Measurements from ENCODE around the gene CLRN3. TPM values are rescaled to one million over a fixed set of nuclear protein-coding genes. Genes with fewer than 3 reads are reported as not detected.
A peak's percentile ranks its signal among the peaks of the same experiment; 100 is the strongest.

The CLRN3 gene
- total RNA-seq, 4 donors from 2014 or later, result 35.2 to 167 (median 77.1) TPM

- H3K4me3 ChIP-seq, result no peak overlapping the region
- 94 to 97% methylated on average over 6 to 11 of the region's 11 CpGs for WGBS, 2 donors (ENCODE audit: low coverage in 1 of 2)
- H3K4me1 ChIP-seq, result peaks cover 0 to 38% (median 0%) of the 10 kb centered on the region in 4 donors
- H3K36me3 ChIP-seq, result no peaks in the 10 kb centered on the region
- H3K27me3 ChIP-seq, result no peaks in the 10 kb centered on the region
- TF ChIP-seq EP300 (IDR thresholded peaks at IDR 0.05; ENCODE audit: low read depth) (no peak), POLR2AphosphoS5 (IDR thresholded peaks at IDR 0.05) (no peak), POLR2A (IDR thresholded peaks at IDR 0.05) (no peak)
- TF ChIP-seq, protein P1, sequence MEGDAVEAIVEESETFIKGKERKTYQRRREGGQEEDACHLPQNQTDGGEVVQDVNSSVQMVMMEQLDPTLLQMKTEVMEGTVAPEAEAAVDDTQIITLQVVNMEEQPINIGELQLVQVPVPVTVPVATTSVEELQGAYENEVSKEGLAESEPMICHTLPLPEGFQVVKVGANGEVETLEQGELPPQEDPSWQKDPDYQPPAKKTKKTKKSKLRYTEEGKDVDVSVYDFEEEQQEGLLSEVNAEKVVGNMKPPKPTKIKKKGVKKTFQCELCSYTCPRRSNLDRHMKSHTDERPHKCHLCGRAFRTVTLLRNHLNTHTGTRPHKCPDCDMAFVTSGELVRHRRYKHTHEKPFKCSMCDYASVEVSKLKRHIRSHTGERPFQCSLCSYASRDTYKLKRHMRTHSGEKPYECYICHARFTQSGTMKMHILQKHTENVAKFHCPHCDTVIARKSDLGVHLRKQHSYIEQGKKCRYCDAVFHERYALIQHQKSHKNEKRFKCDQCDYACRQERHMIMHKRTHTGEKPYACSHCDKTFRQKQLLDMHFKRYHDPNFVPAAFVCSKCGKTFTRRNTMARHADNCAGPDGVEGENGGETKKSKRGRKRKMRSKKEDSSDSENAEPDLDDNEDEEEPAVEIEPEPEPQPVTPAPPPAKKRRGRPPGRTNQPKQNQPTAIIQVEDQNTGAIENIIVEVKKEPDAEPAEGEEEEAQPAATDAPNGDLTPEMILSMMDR (IDR thresholded peaks at IDR 0.05), result no peak
- in situ Hi-C loops (cut with MboI; ENCODE audit: low pct_ligation_motif_present in 1 of 4, low pct_unique_long_range_greater_than_20kb in 1 of 4, low sequenced_read_pairs in 3 of 4), result loop anchor here in 1 of 4 donors (25.0 kb wide), 1 partner anchor 91 kb away; no protein-coding TSS in a partner anchor
- H3K9me3 ChIP-seq, result no peaks in the 10 kb centered on the region
- H3K27ac ChIP-seq, result peak overlapping the region in 2 of 4 donors; percentile 48 to 54
- intact Hi-C loops (cut with DNase I; ENCODE audit: low total_unique reads), result no loop called here
- DNase-seq, result no peak
Measured at GRCh38 chr10:127921075-127921752, 28.5 kb upstream of the CLRN3 start.

- intact Hi-C loops (cut with DNase I; ENCODE audit: low total_unique reads), result no loop called here
- Histone ChIP-seq H3K36me3 (no peaks in the 10 kb centered on the region), H3K9me3 (no peaks in the 10 kb centered on the region), H3K4me3 (no peak overlapping the region), H3K27me3 (no peaks in the 10 kb centered on the region), H3K4me1 (peaks cover 0 to 32% (median 0%) of the 10 kb centered on the region in 4 donors), H3K27ac (peak overlapping the region; percentile 24 to 63 (median 42))
- 79% methylated on average over 11 of the region's 11 CpGs; no CpG with 5 or more reads in 1 of the 2 donors for WGBS, 2 donors (ENCODE audit: low coverage in 1 of 2)
- TF ChIP-seq EP300 (IDR thresholded peaks at IDR 0.05; ENCODE audit: low read depth), result no peak
- no peak for TF ChIP-seq POLR2AphosphoS5 (IDR thresholded peaks at IDR 0.05)
- TF ChIP-seq, protein P1 (IDR thresholded peaks at IDR 0.05), result no peak
- no peak for TF ChIP-seq POLR2A (IDR thresholded peaks at IDR 0.05)
- in situ Hi-C loops (cut with MboI; ENCODE audit: low pct_ligation_motif_present in 1 of 4, low pct_unique_long_range_greater_than_20kb in 1 of 4, low sequenced_read_pairs in 3 of 4), result loop anchor here in 1 of 4 donors (25.0 kb wide), 1 partner anchor 92 kb away; no protein-coding TSS in a partner anchor
- DNase-seq, result no peak
Measured at GRCh38 chr10:127920306-127921074, 27.7 kb upstream of the CLRN3 start.

DNA sequence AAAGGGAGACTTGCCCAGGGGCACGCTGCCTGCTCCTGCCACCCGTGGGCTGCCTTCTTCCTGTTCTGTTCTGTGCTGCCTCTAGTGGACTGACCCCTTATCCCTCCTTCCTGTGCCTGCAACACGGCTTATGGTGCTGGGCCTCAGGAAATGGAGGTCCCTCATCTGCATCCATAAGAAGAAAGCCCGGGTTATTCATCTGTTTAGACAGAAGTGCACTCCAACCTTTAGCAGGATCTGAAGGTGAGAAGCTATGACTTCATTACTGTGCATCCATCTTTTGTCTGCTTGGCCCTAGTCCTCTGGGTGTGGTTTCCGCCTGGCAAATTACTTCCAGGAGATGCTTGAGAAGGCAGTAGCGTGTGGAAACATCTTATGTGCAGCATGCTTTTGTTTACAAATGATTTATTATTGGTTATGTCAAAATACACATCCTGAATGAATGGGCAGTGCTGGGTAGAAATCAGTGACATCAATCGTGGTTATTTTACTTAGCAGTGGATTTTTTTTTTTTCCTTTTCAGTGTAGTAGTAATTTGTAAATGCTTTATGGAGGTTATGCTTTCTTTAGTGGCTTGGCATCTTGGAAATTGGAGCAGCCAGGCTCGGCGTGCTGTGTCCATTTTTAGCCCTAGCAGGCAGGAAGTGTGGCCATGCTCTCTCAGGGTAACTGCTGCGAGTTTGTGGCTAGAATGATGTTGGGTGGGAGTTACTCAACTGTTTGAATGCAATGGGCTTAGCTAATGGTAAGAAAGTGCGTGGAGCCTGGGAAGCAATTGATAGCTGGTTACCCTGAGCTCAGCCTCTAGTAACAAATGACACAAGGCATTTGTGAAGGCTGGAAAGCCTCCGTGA is 26.9 kb upstream of the CLRN3 start:
- Histone ChIP-seq H3K27ac (peak overlapping the region; percentile 24 to 63 (median 42)), H3K27me3 (no peaks in the 10 kb centered on the region), H3K4me3 (no peak overlapping the region), H3K4me1 (peaks cover 0 to 32% (median 0%) of the 10 kb centered on the region in 4 donors), H3K9me3 (no peaks in the 10 kb centered on the region), H3K36me3 (no peaks in the 10 kb centered on the region)
- DNase-seq, result no peak
- intact Hi-C loops (cut with DNase I; ENCODE audit: low total_unique reads), result no loop called here
- in situ Hi-C loops (cut with MboI; ENCODE audit: low pct_ligation_motif_present in 1 of 4, low pct_unique_long_range_greater_than_20kb in 1 of 4, low sequenced_read_pairs in 3 of 4), result loop anchor here in 2 of 4 donors (10.0 to 25.0 kb wide), 2 partner anchors 75 to 93 kb away; no protein-coding TSS in a partner anchor
- 25 to 55% methylated on average over 4 to 12 of the region's 12 CpGs for WGBS, 2 donors (ENCODE audit: low coverage in 1 of 2)
- TF ChIP-seq, protein P1 (IDR thresholded peaks at IDR 0.05), result peak in 2 of 5 experiments; percentile 7 to 10
- TF ChIP-seq EP300 (IDR thresholded peaks at IDR 0.05; ENCODE audit: low read depth), result no peak
